HUES6 (cell line): Measurements from ENCODE around the gene IQCN.
"Not testable (repeated sequence)": the region's sequence is repeated elsewhere in the genome, so short reads cannot be mapped to it uniquely, and the experiment has no call there.

Source experiments
- H3K27ac ChIP-seq: 2 replicates; pipeline ENCODE4 v1.7.0; 2013; ENCODE audit warnings: low read depth, mild to moderate bottlenecking, low read length, inconsistent platforms
- H3K27me3 ChIP-seq: 2 replicates; pipeline ENCODE4 v1.6.1; 2013; ENCODE audit warnings: low read length; ENCODE audit not compliant: control insufficient read depth, insufficient read depth
- H3K36me3 ChIP-seq: 2 replicates; pipeline ENCODE4 v1.6.1; 2013; ENCODE audit warnings: low read length; ENCODE audit not compliant: control insufficient read depth, insufficient read depth
- H3K4me1 ChIP-seq: 2 replicates; pipeline ENCODE4 v1.6.1; 2013; ENCODE audit warnings: low read length; ENCODE audit not compliant: control insufficient read depth, insufficient read depth
- H3K4me3 ChIP-seq: 2 replicates; pipeline ENCODE4 v1.5.1; 2013; ENCODE audit warnings: low read depth, low read length
- H3K9ac ChIP-seq: one replicate; pipeline ENCODE4 v1.6.1; 2013; ENCODE audit warnings: mild to moderate bottlenecking, low read length
- H3K9me3 ChIP-seq: 2 replicates; pipeline ENCODE4 v1.6.1; 2013; ENCODE audit warnings: low read depth, low read length; ENCODE audit not compliant: control insufficient read depth, insufficient read depth

Gene IQCN

GRCh38 chr19:18214779-18215433, 59.3 kb downstream of the IQCN start:
- Histone ChIP-seq H3K9ac (no peak overlapping the region), H3K9me3 (no peaks in the 10 kb centered on the region), H3K4me3 (no peak overlapping the region), H3K36me3 (no peaks in the 10 kb centered on the region), H3K27ac (no peak overlapping the region), H3K4me1 (peaks cover 2% of the 10 kb centered on the region; the same call in 1 of the 2 replicates), H3K27me3 (peaks cover 9% of the 10 kb centered on the region; the same call in 1 of the 2 replicates)

- H3K27me3 ChIP-seq = no peaks in the 10 kb centered on the region
- H3K27ac ChIP-seq = no peak overlapping the region
- H3K4me3 ChIP-seq = no peak overlapping the region
- no peaks in the 10 kb centered on the region for H3K9me3 ChIP-seq
- 0 out of 2 replicates have a peak, but pooled peaks cover 4% of the 10 kb centered on the region for H3K4me1 ChIP-seq
- H3K36me3 ChIP-seq = no peaks in the 10 kb centered on the region
- H3K9ac ChIP-seq = no peak overlapping the region
Measured at GRCh38 chr19:18211683-18212082, 62.6 kb downstream of the IQCN start.

- H3K4me1 ChIP-seq = peaks cover 14% of the 10 kb centered on the region
- not testable (repeated sequence) for H3K4me3 ChIP-seq, H3K27ac ChIP-seq, H3K9me3 ChIP-seq, H3K9ac ChIP-seq, H3K36me3 ChIP-seq, H3K27me3 ChIP-seq
Measured at GRCh38 chr19:18209912-18210311, 64.3 kb downstream of the IQCN start.

GRCh38 chr19:18208098-18208951, 65.9 kb downstream of the IQCN start:
- H3K4me3 ChIP-seq = peak overlapping the region; percentile 16; the same call in 1 of the 2 replicates
- H3K27me3 ChIP-seq = peaks cover 2% of the 10 kb centered on the region; the same call in 1 of the 2 replicates
- H3K27ac ChIP-seq = no peak overlapping the region
- no peaks in the 10 kb centered on the region for H3K9me3 ChIP-seq
- H3K4me1 ChIP-seq = peaks cover 16% of the 10 kb centered on the region
- no peaks in the 10 kb centered on the region for H3K36me3 ChIP-seq
- H3K9ac ChIP-seq = no peak overlapping the region
